GM18951 (cell line): ENCODE data around the gene CUTA.

Source experiments
- POLR2A ChIP-seq: IDR thresholded peaks from 4 replicates; pipeline ENCODE4 v1.6.1; 2011; ENCODE audit warnings: mild to moderate bottlenecking; ENCODE audit not compliant: insufficient read length, insufficient read depth; ENCODE audit errors: extremely low read depth
- in situ Hi-C: fragments of 300-500 bp; cut with MboI; formaldehyde crosslinking; loops from one replicate; pipeline ENCODE4 v1.12.0; 2022; ENCODE audit warnings: low sequenced_read_pairs, mixed read lengths, inconsistent platforms; ENCODE audit not compliant: unreplicated experiment

Gene CUTA

GRCh38 chr6:33433001-33433543 lies 15.2 kb upstream of the CUTA start:
- no peak for TF ChIP-seq POLR2A
- in situ Hi-C loops, result no loop called here

GRCh38 chr6:33432546-33432945 lies 14.6 kb upstream of the CUTA start:
- in situ Hi-C loops, result no loop called here
- TF ChIP-seq POLR2A, result no peak

DNA sequence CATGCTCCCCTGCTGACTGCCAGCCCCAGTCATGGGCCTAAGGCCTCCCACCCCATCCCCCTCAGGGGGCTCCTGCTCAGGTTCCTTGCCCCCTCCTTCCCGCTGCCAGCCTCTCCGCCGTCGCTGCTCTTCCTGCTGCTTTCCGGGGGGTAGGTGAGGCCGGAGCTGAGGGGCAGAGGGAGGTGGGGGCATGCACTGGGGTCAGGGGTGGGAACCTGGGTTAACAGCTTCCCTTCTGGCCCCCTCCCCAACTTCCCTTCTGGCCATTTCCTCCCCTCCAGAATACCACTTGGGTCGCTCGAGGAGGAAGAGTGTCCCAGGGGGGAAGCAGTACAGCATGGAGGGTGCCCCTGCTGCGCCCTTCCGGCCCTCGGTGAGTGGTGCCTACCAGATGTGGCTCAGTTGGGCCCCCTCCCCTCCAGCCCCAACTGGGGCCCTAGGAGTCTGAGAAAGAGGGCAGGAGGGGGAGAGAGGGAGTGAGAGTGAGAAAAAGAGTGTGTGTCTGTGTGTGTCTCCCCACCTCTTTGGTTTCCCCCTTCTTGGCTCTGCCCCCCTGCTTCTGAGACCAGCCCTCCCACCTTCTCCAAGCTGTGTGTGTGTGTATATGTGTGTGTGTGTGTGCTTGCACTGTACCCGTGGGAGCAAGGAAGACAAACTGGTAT lies 14.1 kb upstream of the CUTA start:
- in situ Hi-C loops, result no loop called here
- TF ChIP-seq POLR2A, result no peak

DNA sequence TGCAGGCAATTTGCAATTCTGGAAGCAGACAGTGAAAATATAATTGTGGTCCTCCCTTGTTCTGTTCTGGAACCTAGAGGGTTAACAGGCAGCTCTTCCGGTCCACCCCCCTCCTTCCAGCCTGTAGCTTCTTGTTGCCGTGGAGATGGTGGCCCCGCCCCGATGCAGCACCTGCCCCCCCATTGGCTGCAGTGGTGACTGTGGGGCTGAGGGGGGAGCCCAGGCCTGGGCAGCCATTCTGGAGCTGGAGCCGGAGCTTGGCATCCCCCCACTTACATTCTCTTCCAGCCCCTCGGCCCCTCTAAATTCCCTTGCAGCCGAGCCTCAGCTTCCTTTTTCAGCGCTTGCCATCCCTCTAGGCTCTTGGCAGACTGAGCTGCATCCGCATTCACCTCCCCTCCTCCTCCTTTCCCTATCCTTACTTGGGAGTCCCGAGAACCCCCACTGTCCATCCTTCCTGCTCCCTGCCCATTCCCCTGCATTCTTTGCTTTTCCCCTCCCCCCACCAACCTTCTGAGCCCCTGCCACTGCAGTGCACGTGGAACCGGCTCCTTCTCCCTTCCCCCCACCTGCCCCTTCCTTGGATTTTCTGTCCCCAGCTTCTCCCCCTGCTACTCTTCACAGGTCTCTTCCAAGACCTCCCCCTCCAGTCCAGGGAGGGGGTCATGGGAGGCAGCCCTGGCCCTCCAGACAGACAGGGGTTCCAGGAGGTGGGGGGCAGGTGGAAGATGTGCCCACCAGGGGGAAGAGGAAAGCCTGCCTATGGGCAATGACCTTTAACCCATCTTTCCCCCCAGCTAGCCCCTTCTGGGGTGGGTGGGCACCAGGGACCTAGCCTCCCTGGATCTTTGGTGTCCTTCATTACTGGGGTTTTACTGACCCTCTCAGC lies 13.3 kb upstream of the CUTA start:
- no peak for TF ChIP-seq POLR2A
- in situ Hi-C loops, result no loop called here

DNA sequence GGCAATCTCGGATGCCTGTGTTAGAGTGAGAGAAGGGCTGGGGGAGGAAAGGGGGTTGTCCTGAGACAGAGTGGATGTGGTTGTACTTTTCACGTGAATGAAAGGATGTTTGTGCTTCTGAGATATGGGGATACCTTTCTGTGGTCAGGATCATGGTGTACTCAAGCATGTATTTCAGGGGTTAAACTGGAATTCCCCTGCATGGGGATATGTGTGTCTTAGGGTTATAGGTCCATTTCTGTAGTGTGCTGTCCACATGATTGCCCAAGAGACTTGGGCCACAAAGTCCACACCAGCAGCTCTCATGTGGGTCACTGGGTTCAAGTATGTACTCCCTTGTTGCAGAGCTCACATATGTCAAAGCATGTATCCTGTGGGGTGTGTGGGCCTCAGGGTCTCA lies 12.4 kb upstream of the CUTA start:
- TF ChIP-seq POLR2A, result no peak
- in situ Hi-C loops, result no loop called here

- TF ChIP-seq POLR2A, result no peak
- in situ Hi-C loops, result no loop called here
These were observed 11.8 kb upstream of the CUTA start for GRCh38 chr6:33429750-33430052.

GRCh38 chr6:33428966-33429749 lies 11.3 kb upstream of the CUTA start:
- TF ChIP-seq POLR2A, result no peak
- in situ Hi-C loops, result no loop called here

- no peak for TF ChIP-seq POLR2A
- in situ Hi-C loops, result no loop called here
These were observed 10.5 kb upstream of the CUTA start for GRCh38 chr6:33428224-33428965.

GRCh38 chr6:33427585-33428223 lies 9.8 kb upstream of the CUTA start:
- in situ Hi-C loops, result no loop called here
- no peak for TF ChIP-seq POLR2A

DNA sequence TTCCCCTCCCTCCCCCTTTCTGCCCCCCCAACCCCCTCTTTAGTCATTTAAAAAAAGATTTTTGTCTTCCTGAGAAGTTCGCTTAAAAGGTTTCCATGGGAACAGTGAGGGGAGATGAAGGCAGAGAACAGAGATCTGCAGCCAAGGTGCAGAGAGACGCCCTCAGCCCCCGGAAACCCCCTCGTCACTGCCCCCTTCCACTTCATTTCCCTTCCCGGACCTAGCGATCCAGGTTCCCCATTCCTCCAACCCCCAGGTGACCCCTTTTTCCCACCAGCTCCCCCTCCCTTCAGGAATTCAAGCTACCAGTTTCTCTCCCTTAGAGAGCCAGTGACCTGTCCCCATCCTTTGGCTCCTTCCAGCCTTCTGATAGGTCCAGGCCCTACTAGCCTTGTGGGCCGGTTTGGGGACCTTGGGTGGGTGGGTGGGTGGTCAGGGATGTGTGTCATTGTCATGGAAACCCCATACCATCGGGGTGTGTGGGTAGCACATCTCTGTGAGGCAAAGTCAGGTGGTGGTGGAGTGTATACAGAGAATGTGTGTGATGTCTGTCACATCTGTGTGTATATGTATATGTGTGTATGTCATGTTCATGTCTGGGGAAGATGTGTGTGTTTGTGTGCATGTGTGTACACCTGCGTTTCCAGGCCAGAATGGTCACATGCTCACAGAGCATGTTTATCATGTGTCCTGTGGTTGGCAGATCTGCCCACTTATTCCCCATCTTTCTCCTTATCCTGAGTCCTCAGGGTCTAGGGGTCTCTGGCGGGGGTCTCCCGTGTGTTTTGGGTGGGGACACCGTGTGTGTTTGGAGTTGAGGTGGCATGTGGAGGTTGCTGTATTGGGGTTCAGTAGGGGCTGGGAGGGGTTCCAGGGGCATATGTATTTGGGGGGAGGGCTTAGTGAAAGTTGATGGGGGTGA lies 8.9 kb upstream of the CUTA start:
- in situ Hi-C loops, result no loop called here

More for the DNA sequence above, 8.9 kb upstream of the CUTA start:
- no peak for TF ChIP-seq POLR2A
